ENCODE data around the gene SRSF1. TPM values are rescaled to one million over a fixed set of nuclear protein-coding genes. Genes with fewer than 3 reads are reported as not detected.

Gene SRSF1
- total and polyA plus RNA-seq, 4 donors, result 52.3 to 201 (median 114) TPM

DNA sequence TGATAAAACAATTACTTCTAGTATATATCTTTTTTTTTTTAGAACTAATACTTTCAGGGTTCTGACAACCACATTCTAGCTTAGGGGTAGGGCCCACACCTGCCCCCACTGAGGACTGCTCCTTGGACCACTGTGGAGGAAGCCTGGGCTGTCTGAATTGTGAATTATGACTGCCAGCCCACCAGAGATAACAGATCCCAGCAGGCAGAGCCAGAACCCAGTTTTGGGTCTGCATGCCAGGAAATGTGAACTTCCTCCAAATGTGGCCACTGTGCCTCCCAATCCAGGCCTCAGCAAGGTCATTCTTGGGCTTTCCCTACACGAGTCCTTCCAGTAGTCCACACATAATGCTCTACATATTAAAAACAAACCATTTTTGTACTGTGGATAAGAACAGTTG is 34.9 kb downstream of the SRSF1 start:
- 47% methylated on average over 1 of the region's 1 CpG for WGBS
- peaks cover 4 to 29% (median 21%) of the 10 kb centered on the region in 4 donors for H3K4me1 ChIP-seq (ENCODE audit: control insufficient read depth in 4 of 4, insufficient read depth in 4 of 4, low read length in 3 of 4)
- H3K27me3 ChIP-seq (ENCODE audit: control insufficient read depth in 4 of 4, insufficient read depth in 4 of 4, low read length in 3 of 4), result no peaks in the 10 kb centered on the region
- H3K9ac ChIP-seq (ENCODE audit: low read depth in 1 of 2, low read length in 2 of 2), result no peak overlapping the region
- TF ChIP-seq YY1 (IDR thresholded peaks at IDR 0.05), result no peak
- TF ChIP-seq, protein P1, sequence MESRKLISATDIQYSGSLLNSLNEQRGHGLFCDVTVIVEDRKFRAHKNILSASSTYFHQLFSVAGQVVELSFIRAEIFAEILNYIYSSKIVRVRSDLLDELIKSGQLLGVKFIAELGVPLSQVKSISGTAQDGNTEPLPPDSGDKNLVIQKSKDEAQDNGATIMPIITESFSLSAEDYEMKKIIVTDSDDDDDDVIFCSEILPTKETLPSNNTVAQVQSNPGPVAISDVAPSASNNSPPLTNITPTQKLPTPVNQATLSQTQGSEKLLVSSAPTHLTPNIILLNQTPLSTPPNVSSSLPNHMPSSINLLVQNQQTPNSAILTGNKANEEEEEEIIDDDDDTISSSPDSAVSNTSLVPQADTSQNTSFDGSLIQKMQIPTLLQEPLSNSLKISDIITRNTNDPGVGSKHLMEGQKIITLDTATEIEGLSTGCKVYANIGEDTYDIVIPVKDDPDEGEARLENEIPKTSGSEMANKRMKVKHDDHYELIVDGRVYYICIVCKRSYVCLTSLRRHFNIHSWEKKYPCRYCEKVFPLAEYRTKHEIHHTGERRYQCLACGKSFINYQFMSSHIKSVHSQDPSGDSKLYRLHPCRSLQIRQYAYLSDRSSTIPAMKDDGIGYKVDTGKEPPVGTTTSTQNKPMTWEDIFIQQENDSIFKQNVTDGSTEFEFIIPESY (IDR thresholded peaks at IDR 0.05), result no peak
- TF ChIP-seq RAD21 (IDR thresholded peaks at IDR 0.05), result no peak
- TF ChIP-seq, protein P2, sequence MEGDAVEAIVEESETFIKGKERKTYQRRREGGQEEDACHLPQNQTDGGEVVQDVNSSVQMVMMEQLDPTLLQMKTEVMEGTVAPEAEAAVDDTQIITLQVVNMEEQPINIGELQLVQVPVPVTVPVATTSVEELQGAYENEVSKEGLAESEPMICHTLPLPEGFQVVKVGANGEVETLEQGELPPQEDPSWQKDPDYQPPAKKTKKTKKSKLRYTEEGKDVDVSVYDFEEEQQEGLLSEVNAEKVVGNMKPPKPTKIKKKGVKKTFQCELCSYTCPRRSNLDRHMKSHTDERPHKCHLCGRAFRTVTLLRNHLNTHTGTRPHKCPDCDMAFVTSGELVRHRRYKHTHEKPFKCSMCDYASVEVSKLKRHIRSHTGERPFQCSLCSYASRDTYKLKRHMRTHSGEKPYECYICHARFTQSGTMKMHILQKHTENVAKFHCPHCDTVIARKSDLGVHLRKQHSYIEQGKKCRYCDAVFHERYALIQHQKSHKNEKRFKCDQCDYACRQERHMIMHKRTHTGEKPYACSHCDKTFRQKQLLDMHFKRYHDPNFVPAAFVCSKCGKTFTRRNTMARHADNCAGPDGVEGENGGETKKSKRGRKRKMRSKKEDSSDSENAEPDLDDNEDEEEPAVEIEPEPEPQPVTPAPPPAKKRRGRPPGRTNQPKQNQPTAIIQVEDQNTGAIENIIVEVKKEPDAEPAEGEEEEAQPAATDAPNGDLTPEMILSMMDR (IDR thresholded peaks at IDR 0.05; ENCODE audit: low read depth, low read length, missing input control), result no peak
- no peak for TF ChIP-seq FOXA1 (IDR thresholded peaks at IDR 0.05)
- H3K36me3 ChIP-seq (ENCODE audit: control insufficient read depth in 4 of 4, insufficient read depth in 3 of 4, low read depth in 1 of 4, low read length in 3 of 4), result peaks cover 3 to 20% (median 14%) of the 10 kb centered on the region in 4 donors
- no peak overlapping the region for H3K4me3 ChIP-seq (ENCODE audit: low read depth in 1 of 3, low read length in 3 of 3)
- no peaks in the 10 kb centered on the region for H3K9me3 ChIP-seq (ENCODE audit: control insufficient read depth in 4 of 4, low read length in 3 of 4)
- DNase-seq (ENCODE audit: low spot score), result no peak
- H3K27ac ChIP-seq (ENCODE audit: low read depth in 1 of 2, low read length in 2 of 2), result no peak overlapping the region

DNA sequence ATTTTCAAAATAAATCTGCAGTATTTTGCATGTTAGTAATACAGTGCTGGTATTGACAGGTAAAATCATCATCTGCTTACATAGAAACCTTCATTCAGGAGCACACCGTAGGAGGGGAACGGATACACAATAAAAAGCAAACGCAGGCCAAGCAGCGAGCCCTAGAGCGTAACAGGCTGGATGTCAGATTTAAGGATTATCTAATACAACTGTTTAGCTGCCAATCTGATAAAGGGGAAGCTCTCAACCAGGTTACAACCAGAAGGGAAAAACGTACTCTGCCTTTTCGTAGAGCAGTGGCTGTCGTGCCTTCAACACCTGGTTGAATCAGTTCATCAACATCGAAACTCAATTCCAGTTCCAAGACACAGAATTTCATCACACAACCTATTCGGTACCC is 35.5 kb downstream of the SRSF1 start:
- Histone ChIP-seq H3K9me3 (ENCODE audit: control insufficient read depth in 4 of 4, low read length in 3 of 4) (no peaks in the 10 kb centered on the region), H3K36me3 (ENCODE audit: control insufficient read depth in 4 of 4, insufficient read depth in 3 of 4, low read depth in 1 of 4, low read length in 3 of 4) (peaks cover 0 to 15% (median 9%) of the 10 kb centered on the region in 4 donors), H3K27me3 (ENCODE audit: control insufficient read depth in 4 of 4, insufficient read depth in 4 of 4, low read length in 3 of 4) (no peaks in the 10 kb centered on the region), H3K4me3 (ENCODE audit: low read depth in 1 of 3, low read length in 3 of 3) (no peak overlapping the region), H3K9ac (ENCODE audit: low read depth in 1 of 2, low read length in 2 of 2) (no peak overlapping the region), H3K27ac (ENCODE audit: low read depth in 1 of 2, low read length in 2 of 2) (no peak overlapping the region), H3K4me1 (ENCODE audit: control insufficient read depth in 4 of 4, insufficient read depth in 4 of 4, low read length in 3 of 4) (peaks cover 4 to 29% (median 21%) of the 10 kb centered on the region in 4 donors)
- DNase-seq (ENCODE audit: low spot score), result no peak
- TF ChIP-seq, protein P3, sequence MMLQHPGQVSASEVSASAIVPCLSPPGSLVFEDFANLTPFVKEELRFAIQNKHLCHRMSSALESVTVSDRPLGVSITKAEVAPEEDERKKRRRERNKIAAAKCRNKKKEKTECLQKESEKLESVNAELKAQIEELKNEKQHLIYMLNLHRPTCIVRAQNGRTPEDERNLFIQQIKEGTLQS (IDR thresholded peaks at IDR 0.05), result no peak
- TF ChIP-seq FOXA2 (IDR thresholded peaks at IDR 0.05) (no peak), FOXA1 (IDR thresholded peaks at IDR 0.05) (no peak), HNF4A (conservative IDR thresholded peaks at IDR 0.05) (no peak), EGR1 (IDR thresholded peaks at IDR 0.05; ENCODE audit: low read depth in 2 of 2) (no peak), YY1 (IDR thresholded peaks at IDR 0.05) (no peak)
- TF ChIP-seq, protein P2 (IDR thresholded peaks at IDR 0.05; ENCODE audit: low read depth, low read length, missing input control), result no peak
- TF ChIP-seq, protein P1 (IDR thresholded peaks at IDR 0.05), result no peak
- TF ChIP-seq, protein P4, sequence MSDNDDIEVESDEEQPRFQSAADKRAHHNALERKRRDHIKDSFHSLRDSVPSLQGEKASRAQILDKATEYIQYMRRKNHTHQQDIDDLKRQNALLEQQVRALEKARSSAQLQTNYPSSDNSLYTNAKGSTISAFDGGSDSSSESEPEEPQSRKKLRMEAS (IDR thresholded peaks at IDR 0.05), result no peak
- WGBS, result 40% methylated on average over 10 of the region's 10 CpGs

Data from liver (tissue), 9 donors.